HAP-1 (cell line): ENCODE measurements around the gene CCDC188.

Experiments used
- DNase-seq, 2 experiments: peaks; one replicate each; pipeline ENCODE4 v3.0.0-alpha.2; 2016 to 2020; ENCODE audit warnings: low spot score in 2 of 2
- H3K27me3 ChIP-seq: fragments of 250-450 bp; sonication (Bioruptor Pico); 2 replicates; pipeline ENCODE4 v1.5.1; 2020; ENCODE audit warnings: low read depth, mild to moderate bottlenecking, moderate library complexity
- H3K36me3 ChIP-seq: fragments of 250-450 bp; sonication (Bioruptor Pico); replicated peaks from 2 replicates; pipeline ENCODE4 v1.5.1; 2020; ENCODE audit warnings: mild to moderate bottlenecking
- H3K4me1 ChIP-seq: fragments of 250-450 bp; sonication (Bioruptor Pico); 2 replicates; pipeline ENCODE4 v1.5.1; 2020; ENCODE audit warnings: mild to moderate bottlenecking
- H3K4me3 ChIP-seq: fragments of 250-450 bp; sonication (Bioruptor Pico); 2 replicates; pipeline ENCODE4 v1.5.1; 2020; ENCODE audit warnings: mild to moderate bottlenecking, moderate library complexity
- H3K9me3 ChIP-seq: fragments of 250-450 bp; sonication (Bioruptor Pico); 2 replicates; pipeline ENCODE4 v1.5.1; 2020; ENCODE audit warnings: mild to moderate bottlenecking, moderate library complexity
- in situ Hi-C: fragments of 300-500 bp; cut with MboI; formaldehyde crosslinking; loops from 3 replicates; pipeline ENCODE4 v1.14.3; 2020; ENCODE audit warnings: low sequenced_read_pairs, inconsistent platforms, mixed read lengths

Gene CCDC188

GRCh38 chr22:20180245-20180630 lies 29.4 kb upstream of the CCDC188 start:
- Histone ChIP-seq H3K27me3 (no peaks in the 10 kb centered on the region), H3K9me3 (no peaks in the 10 kb centered on the region), H3K36me3 (no peaks in the 10 kb centered on the region), H3K4me1 (no peaks in the 10 kb centered on the region), H3K4me3 (no peak overlapping the region)
- in situ Hi-C loops: no loop called here
- DNase-seq: no peak

DNA sequence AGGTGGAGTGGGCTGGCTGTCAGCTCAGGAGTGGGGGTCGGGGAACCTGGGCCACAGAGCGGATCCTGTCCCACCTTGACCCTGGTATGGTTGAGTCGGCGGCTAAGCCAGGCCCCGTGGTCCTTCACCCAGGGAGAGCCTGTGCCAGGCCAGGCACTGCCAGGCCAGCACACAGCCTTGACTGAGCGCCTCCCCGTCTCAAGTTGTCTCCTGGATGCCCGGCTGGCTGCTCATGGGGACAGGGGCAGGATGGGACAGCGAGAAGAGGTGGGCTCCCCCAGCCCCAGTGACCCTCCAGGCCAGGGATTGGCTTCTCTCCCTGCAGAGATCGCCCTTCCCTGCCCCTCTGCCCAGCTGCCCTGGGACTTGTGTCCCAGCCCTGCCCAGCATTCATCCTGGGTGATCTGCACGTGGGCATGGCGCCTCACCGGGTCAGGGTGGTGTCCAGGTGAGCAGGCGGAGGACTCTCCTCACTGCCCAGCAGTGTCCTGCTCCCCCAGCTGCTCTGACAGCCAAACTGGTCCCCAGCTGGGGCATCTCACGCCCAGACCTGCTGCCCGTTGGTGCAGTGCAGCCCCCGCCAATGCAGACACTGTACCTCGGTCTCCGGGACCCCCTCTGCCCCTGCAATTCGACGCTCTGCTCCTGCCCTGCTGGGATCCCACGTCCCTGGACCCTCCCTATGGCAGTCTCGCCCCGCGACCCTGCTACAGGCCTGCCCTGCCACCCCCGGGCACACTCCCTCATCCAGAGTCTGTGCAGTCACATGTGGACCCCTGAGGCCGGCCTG lies 28.8 kb upstream of the CCDC188 start:
- no peak overlapping the region for H3K4me3 ChIP-seq

DNA sequence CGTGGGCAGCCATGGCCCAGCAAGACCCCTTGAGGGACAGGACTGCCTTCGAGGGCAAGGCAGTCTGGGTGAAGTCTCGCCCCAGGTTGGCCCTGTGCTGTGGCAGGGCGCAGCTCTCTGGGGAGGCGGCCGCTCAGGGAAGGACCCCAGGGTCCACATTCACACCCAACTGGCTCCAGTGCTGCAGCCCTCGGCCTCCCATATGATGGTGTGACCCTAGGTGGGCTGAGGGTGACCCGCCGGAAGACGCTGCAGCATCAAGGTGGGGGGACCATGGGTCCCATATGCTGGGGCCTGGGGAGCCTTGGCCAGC lies 28.0 kb upstream of the CCDC188 start:
- Histone ChIP-seq H3K4me1 (no peaks in the 10 kb centered on the region), H3K27me3 (no peaks in the 10 kb centered on the region), H3K4me3 (no peak overlapping the region), H3K9me3 (no peaks in the 10 kb centered on the region), H3K36me3 (no peaks in the 10 kb centered on the region)
- in situ Hi-C loops: no loop called here
- no peak for DNase-seq

More for the DNA sequence above, 28.8 kb upstream of the CCDC188 start:
- Histone ChIP-seq H3K36me3 (no peaks in the 10 kb centered on the region), H3K9me3 (no peaks in the 10 kb centered on the region), H3K4me1 (no peaks in the 10 kb centered on the region), H3K27me3 (no peaks in the 10 kb centered on the region)
- in situ Hi-C loops: no loop called here
- DNase-seq: no peak

- no peak for DNase-seq
- Histone ChIP-seq H3K27me3 (no peaks in the 10 kb centered on the region), H3K4me3 (no peak overlapping the region), H3K9me3 (no peaks in the 10 kb centered on the region), H3K4me1 (no peaks in the 10 kb centered on the region), H3K36me3 (no peaks in the 10 kb centered on the region)
- in situ Hi-C loops: no loop called here
Observed at GRCh38 chr22:20178075-20178914, 27.4 kb upstream of the CCDC188 start.

DNA sequence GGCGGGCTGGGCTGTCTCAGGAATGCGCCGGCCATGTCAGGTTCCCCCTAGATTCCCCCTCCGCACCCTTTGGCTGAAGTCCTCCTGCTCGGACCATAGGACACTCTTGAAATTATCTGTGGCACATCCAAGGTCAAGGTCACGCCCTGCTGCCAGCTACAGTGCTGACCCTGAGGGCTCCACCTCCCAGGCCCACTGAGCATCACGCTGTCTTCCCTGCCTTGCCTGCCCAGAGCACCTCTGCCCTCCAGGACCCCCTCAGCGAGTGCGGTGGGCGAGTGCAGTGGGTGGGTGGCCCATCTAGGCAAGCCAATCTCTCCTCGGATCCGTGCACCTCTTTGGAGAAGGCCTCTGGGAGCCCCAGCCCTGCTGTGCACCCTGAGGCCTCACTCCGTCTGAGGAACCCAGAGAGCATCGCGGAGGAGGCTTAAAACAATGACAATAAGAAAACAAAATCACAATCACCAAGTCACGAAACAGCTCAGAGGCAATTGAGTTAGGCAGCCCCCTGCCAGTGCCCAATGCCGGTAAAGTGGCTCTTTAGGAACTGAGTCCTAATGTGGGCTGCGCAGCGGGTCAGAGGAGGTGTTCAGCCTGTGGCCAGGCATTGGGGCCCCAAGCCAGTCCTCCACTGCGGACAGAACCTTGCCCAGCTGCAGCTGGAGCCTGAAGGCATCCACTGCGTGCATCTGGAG lies 26.5 kb upstream of the CCDC188 start:
- Histone ChIP-seq H3K4me1 (no peaks in the 10 kb centered on the region), H3K27me3 (no peaks in the 10 kb centered on the region), H3K4me3 (no peak overlapping the region), H3K36me3 (no peaks in the 10 kb centered on the region), H3K9me3 (no peaks in the 10 kb centered on the region)
- no peak for DNase-seq
- in situ Hi-C loops: no loop called here

DNA sequence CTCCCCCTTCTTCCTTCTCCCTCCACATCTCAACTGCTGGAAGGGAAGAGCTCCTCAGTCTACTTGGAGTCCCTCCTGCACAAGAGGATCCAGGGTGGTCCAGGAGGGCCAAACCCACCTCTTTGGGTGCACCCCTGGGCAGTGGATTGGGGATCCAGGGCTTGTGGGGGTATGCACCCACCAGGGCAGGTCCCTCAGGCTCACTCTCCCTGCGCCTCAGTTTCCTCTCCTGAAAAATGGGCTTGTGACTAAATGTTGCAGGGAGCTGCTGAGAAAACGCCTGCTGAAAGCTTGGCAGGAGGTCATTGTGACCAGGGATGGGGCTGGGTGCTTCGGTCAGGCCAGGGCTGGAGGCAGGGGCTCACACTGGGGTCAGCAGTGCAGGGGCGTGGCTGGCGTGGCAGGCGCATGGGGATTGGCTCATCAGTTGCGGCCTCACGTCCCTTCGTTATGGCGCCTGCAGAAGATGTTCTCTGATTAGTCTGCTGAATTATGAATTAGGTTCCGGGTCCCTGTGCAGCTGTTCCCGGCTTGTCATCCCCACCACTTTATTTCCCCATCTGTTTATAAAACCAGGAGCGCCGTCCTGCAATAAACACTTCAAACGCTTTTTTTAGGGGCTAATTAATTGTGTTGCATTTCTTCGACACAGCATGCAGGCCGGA lies 25.7 kb upstream of the CCDC188 start:
- in situ Hi-C loops: no loop called here
- Histone ChIP-seq H3K9me3 (no peaks in the 10 kb centered on the region), H3K4me1 (no peaks in the 10 kb centered on the region), H3K27me3 (no peaks in the 10 kb centered on the region), H3K36me3 (no peaks in the 10 kb centered on the region), H3K4me3 (no peak overlapping the region)
- DNase-seq: no peak

DNA sequence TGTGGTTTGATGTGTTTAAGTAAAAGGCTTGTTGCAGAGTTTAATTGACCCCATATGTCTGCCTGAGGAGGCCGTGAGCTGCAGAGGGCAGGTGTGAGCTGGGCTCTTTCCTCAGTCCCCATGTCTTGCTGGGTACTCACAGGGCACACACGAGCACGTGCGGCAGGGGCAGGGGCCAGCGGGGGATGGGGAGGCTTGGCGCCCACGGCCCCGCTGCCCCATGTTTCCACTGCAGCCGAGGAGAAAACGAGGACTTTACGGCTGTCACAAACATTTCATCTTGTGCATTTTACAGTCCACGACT lies 24.7 kb upstream of the CCDC188 start:
- Histone ChIP-seq H3K4me1 (no peaks in the 10 kb centered on the region), H3K9me3 (no peaks in the 10 kb centered on the region), H3K36me3 (no peaks in the 10 kb centered on the region), H3K27me3 (no peaks in the 10 kb centered on the region), H3K4me3 (no peak overlapping the region)
- no peak for DNase-seq
- in situ Hi-C loops: no loop called here

DNA sequence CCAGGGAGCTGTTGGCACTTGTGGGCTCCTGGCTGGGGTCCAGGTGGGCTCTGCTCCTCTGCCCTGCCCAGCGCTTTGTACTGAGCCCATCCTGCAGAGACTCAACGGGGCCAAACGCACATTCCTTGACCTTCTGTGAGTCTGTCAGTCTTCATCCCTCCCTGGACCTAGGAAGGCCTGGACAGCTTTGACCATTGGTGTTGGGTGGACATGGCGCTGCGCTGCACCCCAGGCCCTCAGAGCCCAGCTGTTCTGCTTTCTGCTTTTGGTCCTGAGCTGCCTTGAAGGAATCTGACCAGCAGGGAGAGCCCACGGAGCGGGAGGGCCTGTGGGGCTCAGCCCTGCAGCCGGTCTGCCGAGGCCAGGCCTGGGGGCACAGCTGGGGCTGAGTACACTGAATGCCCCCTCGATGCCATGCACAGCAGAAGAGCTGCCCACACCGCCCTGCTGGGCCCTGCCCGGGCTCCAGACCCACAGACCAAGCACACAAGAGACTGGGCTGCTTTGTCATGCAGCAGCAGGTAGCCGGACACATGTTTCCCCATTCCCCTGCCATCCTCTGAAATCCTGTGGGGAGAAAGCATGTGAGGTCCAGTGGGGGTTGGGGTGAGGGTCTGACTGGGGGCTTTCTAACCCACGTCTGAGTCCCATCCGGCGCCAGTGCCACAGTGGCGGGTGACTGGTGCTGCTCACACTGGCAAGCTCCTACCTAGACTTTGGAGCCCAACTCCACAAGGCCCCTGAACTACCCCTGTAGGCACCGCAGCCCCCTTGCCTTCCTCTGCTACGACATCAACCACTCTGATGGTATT lies 24.1 kb upstream of the CCDC188 start:
- Histone ChIP-seq H3K27me3 (no peaks in the 10 kb centered on the region), H3K9me3 (no peaks in the 10 kb centered on the region), H3K4me3 (no peak overlapping the region), H3K4me1 (no peaks in the 10 kb centered on the region), H3K36me3 (no peaks in the 10 kb centered on the region)
- in situ Hi-C loops: no loop called here
- no peak for DNase-seq

GRCh38 chr22:20173772-20174171 lies 22.9 kb upstream of the CCDC188 start:
- in situ Hi-C loops: no loop called here
- H3K4me3 ChIP-seq: no peak overlapping the region
- no peaks in the 10 kb centered on the region for H3K27me3 ChIP-seq
- no peaks in the 10 kb centered on the region for H3K4me1 ChIP-seq
- no peak for DNase-seq
- no peaks in the 10 kb centered on the region for H3K9me3 ChIP-seq
- no peaks in the 10 kb centered on the region for H3K36me3 ChIP-seq

DNA sequence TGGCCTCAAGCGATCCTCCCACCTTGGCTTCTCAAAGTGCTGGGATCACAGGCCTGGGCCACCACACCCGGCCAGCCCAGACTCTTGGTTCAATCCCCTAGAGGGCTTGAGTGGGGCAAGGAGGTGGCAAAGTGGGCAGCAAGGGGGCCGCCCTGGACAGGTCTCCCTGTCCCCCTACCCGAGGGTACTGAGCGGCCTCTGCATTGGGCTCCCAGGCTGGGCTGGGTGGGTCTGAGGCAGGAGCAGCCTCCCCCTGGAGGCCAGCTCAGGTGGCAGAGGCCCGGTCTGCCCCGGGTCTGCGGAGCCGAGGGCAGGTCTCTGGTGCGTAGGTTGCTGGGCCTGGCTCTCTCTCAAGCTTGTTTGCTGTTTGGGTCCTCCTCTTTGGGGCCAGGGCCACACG lies 22.4 kb upstream of the CCDC188 start:
- in situ Hi-C loops: no loop called here
- no peaks in the 10 kb centered on the region for H3K36me3 ChIP-seq
- H3K4me3 ChIP-seq: no peak overlapping the region
- no peak for DNase-seq
- H3K9me3 ChIP-seq: no peaks in the 10 kb centered on the region
- H3K27me3 ChIP-seq: no peaks in the 10 kb centered on the region
- H3K4me1 ChIP-seq: no peaks in the 10 kb centered on the region

DNA sequence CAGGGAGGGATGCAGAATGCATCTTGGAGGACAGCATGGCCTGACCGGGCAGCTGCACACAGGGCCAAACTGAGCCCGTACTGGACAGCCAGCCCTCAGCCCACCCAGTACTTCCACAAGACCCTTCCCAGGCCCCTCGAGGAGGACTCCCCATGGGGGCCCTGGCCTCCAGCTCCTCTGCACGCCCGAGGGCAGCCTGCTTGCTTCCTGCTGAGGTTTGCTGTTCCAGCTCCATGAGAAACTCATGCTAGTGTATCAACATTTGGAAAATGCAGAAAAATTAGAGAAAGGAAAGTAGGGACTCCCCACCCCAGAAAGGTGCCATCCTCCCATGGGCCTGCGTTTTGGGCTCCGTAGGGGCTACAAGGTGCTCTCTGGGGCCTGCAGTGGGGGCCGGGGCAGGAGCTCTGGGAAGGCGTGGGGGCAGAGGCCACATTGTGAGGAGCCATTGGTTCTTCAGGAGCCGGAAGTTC lies 21.3 kb upstream of the CCDC188 start:
- no peaks in the 10 kb centered on the region for H3K27me3 ChIP-seq
- H3K9me3 ChIP-seq: no peaks in the 10 kb centered on the region
- in situ Hi-C loops: no loop called here
- no peaks in the 10 kb centered on the region for H3K4me1 ChIP-seq
- no peak for DNase-seq
- H3K4me3 ChIP-seq: no peak overlapping the region
- H3K36me3 ChIP-seq: no peaks in the 10 kb centered on the region

- H3K36me3 ChIP-seq: no peaks in the 10 kb centered on the region
- no peaks in the 10 kb centered on the region for H3K4me1 ChIP-seq
- in situ Hi-C loops: no loop called here
- no peak for DNase-seq
- H3K9me3 ChIP-seq: no peaks in the 10 kb centered on the region
- no peaks in the 10 kb centered on the region for H3K27me3 ChIP-seq
- H3K4me3 ChIP-seq: no peak overlapping the region
Observed at GRCh38 chr22:20171288-20172140, 20.7 kb upstream of the CCDC188 start.
